Keratinocyte (primary cell): ENCODE measurements around the gene JAKMIP2.

Experiments
- CTCF ChIP-seq, 3 experiments: IDR thresholded peaks in 1 of 3; conservative IDR thresholded peaks in 1 of 3; optimal IDR thresholded peaks in 1 of 3; 2 replicates in 2 of 3; 3 replicates in 1 of 3; pipeline versions ENCODE3 to v1.5.1; 2011; ENCODE audit warnings: low read length in 3 of 3, mild to moderate bottlenecking in 3 of 3, moderate library complexity in 2 of 3, control low read depth in 1 of 3, inconsistent platforms in 1 of 3; ENCODE audit not compliant: insufficient read depth in 2 of 3; ENCODE audit errors: extremely low read depth in 1 of 3
- EZH2 ChIP-seq: IDR thresholded peaks from one replicate; pipeline ENCODE4 v1.6.1; 2012; ENCODE audit warnings: inconsistent platforms, mild to moderate bottlenecking, low read length, moderate library complexity

GRCh38 chr5:147734894-147735293 is 47.6 kb downstream of the JAKMIP2 start:
- no peak for TF ChIP-seq CTCF (optimal IDR thresholded peaks at IDR 0.05 in 1 of 3, IDR thresholded peaks at IDR 0.05 in 1 of 3, conservative IDR thresholded peaks at IDR 0.05 in 1 of 3; ENCODE audit: extremely low read depth in 1 of 3, insufficient read depth in 2 of 3, low read length in 3 of 3)
- TF ChIP-seq EZH2, result no peak
